ENCODE data around the gene RASSF8.
A peak's percentile ranks its signal among the peaks of the same experiment; 100 is the strongest.

The RASSF8 gene

DNA sequence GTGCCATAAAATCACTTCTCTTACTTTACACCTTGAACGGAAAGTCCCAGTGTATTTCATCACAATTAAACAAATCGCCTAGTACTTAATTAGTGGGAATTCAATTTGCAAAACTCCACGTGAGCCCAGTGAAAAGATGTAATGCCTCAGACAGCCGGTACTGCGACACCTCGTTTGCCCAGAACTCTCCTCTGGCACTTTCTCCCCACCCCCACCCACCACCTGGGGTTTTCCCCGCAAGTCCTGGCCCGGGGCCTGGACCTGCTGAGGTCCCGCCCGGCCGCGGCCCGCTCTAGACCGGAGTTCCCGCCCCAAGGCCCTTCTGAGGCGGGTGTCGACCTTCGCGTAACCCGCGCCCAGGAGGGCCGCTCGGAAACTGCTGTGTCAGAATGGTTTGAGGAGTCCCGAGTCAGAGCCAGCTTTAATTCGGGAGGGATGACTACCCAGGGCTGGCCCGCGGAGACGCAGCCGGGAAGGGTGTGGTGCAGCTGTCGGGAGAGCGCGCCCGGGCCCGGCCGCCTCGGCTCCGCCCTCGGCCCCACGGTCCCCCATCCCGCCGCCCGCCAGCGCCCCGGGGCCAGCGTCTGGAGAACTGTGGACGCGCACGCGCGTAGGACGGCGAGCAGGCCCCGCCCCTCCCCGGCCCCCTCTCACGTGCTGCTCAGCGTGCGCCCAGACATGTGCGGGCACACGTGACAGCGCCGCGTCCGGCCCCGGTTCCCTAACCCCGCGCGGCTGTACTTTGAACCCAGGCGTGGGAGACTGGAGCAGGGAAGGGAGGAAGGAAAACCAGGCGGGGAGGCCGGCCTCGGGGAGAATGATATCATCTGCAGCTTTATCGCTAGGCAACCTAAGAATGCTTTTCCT is 155.6 kb downstream of the RASSF8 start:
- DNase-seq: peak; percentile 71

- no peak for DNase-seq
Measured at GRCh38 chr12:26114720-26115401, 156.4 kb downstream of the RASSF8 start.

DNA sequence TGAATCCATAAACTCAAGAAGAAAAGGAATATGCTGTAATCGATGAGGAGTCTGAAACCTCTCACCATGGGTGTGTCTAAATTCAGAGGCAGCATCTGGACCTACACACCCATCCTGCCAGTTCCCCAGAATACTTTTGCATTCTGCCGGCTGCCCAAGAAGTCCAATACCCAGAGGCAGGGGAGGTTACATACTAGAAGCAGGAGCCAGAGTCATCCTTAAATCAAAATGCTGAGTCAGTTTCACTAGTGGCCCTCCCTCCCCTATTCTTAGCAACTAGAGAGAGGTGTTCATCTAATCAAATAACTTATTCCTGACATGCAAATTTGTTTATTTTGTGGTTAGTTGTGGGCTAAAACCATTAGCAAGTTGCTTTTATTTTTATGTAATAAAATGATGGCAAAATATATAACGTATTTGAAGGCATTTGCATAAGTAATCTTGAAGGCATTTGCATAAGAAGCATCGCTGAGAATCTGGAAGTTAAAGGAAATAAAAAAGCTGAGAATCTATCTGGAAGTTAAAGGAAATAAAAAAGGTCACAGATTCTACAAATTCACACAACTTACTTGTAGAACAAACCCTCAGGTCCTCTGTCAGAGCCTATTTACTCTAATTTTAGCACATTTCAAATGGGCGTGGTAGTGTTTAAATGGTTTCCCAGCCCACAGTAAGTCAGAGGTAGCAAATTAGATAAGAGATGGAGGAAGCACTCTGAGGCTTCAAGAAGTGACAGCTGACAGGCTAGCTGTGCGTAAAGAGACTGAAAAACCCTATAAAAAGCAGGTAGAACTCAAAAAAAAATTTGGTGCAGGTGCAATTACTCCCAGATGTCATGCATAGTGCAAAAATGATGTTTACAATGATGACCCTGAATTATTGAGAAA is 158.6 kb downstream of the RASSF8 start:
- no peak for DNase-seq

DNA sequence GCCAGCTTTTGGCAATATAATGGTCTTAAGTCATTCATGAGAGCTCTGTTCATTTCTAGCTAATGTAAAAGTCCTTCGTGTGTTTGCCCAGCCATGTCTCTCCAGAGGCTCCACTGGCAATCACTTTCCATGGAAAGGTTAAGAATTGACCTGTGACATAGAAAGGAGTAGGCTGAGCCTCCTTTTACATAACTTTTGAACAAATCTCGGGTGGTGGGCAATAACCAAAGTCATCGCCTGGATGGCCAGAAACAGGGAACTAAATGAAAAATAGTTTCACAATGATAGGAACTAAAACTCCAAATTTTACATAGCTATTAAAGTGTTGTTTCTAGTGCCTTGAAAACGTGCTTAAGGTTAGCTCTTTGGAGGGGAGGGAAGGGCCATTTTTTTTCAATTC is 159.8 kb downstream of the RASSF8 start:
- no peak for DNase-seq

DNA sequence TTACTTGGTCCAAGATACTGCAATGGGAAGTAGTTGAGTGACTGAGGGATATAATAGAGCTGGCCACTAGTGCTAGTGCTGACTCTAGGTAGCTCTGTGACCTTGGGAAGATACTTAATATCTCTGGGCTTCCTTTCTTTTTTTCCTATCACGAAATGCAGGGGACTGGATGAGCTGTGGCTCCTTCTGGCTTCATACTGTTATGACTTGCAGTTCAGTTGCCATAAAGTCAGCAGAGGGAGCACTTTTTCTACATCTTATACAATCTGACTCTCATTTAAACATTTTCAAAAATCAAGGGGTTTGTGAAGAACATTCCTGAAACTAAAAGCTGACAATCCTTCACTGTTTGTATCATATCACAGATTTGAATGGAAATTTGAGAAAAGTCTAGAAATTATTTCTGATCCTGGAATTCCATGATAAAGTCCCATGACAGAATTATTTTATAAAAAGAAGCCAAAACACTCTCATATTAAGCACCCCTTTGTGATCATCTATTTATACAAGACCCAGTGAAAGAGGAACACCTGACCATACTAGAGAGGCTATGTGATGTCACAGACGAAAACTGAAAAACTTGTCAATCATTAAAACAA is 161.0 kb downstream of the RASSF8 start:
- DNase-seq: peak; percentile 14

- DNase-seq: no peak
Measured at GRCh38 chr12:26120561-26121274, 162.2 kb downstream of the RASSF8 start.

DNA sequence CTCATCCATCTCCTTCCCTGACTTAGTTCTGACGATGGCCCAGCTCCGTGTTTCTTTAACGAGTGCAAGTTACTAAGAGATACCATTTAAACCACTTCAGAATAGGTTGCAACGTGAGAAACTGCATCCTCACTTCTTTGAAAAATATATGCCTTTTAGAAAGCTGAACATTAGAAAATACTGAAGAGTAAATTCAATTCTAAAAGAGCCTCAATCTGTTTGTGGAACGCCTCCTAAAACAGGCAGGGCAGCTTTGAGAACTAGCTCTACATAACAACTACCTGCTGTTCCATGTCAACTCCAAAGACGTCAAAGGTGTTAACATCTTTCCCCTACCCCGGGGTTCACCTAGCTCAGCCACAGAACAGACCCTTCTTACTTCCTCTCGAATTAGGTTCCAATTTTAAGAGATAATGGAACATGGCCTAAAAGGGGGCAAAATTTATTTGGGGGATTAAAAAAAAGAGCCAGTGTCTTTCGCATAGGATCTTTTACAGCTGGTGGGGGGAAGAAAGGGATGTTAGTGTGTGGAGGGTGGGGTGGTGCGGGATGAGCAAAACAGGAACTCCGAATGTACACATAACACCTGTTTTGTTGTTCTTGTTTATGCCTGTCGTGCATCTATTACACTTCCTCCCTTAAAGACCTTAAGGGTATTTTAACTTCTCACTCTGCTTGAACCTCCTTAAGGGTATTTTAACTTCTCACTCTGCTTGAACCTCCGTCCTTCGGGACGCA is 163.0 kb downstream of the RASSF8 start:
- no peak for DNase-seq

GRCh38 chr12:26122061-26122680 is 163.7 kb downstream of the RASSF8 start:
- DNase-seq: no peak

GRCh38 chr12:26122681-26123481 is 164.4 kb downstream of the RASSF8 start:
- peak; percentile 14 for DNase-seq

DNA sequence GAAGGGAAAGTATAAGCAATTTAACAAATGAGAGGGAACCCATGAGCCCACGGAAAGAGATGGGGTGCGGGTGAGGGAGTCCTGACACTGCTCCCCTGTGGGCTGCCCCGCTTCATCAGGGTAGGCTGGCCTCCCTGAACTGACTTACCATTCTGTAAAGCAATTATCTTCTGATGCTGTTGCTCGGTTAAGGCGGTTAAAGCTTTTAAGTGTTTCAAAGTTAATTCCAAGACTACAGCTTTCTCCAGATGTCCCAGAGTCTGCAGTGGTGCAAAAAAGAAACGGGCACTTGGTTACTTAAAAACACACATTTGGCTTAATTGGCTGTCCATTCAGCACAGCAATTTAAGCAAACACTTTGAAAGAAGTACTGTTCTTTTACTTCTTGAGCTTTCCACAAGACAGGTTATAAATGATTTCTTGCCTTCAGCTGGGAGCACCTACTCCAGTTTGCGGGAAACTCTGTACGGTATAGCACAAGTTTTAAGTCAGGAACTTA is 165.0 kb downstream of the RASSF8 start:
- DNase-seq: no peak

GRCh38 chr12:26124446-26125399 is 166.2 kb downstream of the RASSF8 start, which contains the start of gene BHLHE41:
BHLHE41 (minus strand) TSS chr12:26125037; CDS start chr12:26124779, 258 bp downstream.
- DNase-seq: no peak

DNA sequence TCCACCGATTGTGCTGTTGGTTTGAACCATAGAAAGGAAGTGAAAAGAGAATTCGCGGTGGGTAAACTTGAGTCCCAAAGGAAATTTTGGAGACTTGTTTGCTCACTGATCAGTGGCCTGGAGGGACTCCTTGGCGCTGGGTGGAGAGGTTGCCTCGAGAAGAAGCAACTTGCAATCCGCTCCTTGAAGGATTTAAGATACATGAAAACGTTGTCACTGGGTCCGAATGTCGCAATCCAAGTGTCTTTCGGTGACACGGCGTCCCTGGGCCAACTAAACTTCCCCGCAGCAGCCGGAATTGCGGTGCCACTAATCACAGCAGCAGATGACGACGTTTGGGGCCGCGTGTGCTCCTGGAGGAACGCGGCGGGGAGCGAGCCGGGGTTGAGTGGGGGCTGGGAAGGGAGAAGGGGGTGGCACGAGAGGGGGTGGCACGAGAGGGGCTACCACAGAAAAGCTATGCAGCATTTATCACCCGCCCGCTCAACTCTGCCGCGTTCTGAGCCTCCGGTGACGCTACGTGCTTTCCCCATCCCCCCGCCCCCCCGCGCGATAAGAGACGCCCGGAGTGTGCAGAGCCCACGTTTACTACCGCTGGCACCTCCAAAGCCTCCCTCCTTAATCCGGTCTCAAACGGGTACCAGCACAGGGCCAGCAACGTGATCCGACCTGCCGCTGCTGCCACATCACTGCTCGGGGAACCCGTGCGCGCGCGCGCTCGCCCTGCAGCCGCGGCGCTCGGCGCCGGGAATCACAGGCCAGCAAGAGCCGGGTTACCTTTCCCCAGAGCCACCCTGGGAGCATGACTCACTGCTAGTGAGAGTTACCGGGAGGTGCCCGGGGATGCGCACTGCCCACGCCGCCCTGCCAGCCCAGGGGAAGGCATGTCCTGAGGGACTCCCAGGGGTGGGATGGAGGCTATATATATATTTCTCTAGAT is 167.2 kb downstream of the RASSF8 start:
- peak; percentile 66 for DNase-seq

DNA sequence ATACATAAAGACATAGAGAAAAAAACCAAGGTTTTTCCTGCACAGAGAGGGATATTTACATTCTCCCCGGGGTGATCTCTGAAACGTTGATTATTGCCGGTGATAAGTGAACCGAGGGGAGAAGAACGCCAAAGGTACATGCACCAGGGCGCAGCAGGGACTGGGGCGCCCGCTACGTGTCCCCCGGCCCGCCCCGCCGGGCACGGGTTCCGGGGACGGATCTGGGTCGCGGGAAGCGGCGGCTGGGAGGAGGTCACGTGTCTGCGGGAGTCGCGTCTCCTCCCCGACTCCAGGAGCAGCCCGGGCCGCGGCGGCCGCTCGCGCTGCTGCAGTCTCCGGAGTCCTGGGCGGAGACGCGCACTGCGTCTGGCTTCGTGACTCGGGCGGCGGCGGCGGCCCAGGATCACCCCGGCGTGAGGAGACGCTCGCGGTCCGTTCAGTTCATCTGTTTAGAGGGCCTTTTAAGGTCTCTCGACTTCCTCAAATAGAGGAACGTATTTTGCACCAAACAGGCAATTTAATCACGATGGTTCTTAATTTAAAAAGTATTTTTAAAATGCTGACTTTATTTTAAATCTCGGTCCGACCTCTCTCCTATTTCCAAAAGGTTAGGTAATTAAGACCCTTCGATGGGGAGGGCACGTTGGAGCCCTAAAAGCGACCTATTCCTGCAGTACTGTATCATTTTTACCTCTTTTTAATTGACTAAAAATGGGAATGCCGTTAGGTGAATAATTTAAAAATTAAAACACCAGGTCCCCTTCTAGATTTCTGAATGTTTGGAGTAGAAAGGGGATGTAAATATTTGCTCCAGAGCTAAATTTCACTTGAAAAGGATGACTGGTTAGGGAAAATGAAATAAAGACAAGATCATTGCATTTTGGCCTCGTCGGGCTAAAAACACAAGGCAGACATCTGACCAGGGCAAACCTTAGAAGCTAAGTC is 168.1 kb downstream of the RASSF8 start:
- DNase-seq: peak; percentile 66

GRCh38 chr12:26127404-26127803 is 168.9 kb downstream of the RASSF8 start:
- no peak for DNase-seq

DNA sequence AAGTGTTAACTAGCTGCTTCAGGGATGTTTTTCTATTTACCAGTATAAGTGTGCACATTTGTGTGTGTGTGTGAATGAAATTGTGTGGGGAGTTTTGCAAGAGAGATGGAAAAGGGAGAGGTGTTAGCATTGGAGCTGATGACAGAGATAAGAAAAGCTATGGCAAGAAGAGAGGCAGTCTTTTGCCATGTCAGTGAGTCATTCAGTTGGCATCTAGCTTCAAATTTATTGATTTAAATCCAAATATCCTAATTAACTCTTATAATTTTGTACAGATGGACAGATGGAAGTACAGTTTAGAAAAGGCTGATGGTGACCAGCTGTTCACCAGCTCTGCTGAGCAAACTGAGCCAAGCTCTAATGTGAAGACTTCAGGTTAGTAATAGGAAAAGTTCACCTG is 169.7 kb downstream of the RASSF8 start:
- DNase-seq: no peak
